ENCODE measurements around the gene KCNK16.

KCNK16 gene

GRCh38 chr6:39274471-39274870, 48.0 kb downstream of the KCNK16 start:
- no peak overlapping the region for H3K9ac ChIP-seq
- no peak overlapping the region for H3K27ac ChIP-seq
- TF ChIP-seq, protein P1, sequence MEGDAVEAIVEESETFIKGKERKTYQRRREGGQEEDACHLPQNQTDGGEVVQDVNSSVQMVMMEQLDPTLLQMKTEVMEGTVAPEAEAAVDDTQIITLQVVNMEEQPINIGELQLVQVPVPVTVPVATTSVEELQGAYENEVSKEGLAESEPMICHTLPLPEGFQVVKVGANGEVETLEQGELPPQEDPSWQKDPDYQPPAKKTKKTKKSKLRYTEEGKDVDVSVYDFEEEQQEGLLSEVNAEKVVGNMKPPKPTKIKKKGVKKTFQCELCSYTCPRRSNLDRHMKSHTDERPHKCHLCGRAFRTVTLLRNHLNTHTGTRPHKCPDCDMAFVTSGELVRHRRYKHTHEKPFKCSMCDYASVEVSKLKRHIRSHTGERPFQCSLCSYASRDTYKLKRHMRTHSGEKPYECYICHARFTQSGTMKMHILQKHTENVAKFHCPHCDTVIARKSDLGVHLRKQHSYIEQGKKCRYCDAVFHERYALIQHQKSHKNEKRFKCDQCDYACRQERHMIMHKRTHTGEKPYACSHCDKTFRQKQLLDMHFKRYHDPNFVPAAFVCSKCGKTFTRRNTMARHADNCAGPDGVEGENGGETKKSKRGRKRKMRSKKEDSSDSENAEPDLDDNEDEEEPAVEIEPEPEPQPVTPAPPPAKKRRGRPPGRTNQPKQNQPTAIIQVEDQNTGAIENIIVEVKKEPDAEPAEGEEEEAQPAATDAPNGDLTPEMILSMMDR (conservative IDR thresholded peaks at IDR 0.05; ENCODE audit: low read depth, low read length) = no peak
- H3K4me3 ChIP-seq (IDR thresholded peaks at IDR 0.05; ENCODE audit: insufficient read depth, low read depth, low read length) = no peak overlapping the region
- H3K36me3 ChIP-seq (ENCODE audit: insufficient read depth) = no peaks in the 10 kb centered on the region
- H3K4me2 ChIP-seq = no peak overlapping the region
- no peaks in the 10 kb centered on the region for H3K27me3 ChIP-seq (ENCODE audit: insufficient read depth, low read depth)
- no peaks in the 10 kb centered on the region for H4K20me1 ChIP-seq (ENCODE audit: insufficient read depth)
- H2AFZ ChIP-seq (ENCODE audit: low read depth) = no peak overlapping the region
- H3K79me2 ChIP-seq (ENCODE audit: insufficient read depth, low read depth) = no peaks in the 10 kb centered on the region
- H3K4me1 ChIP-seq (ENCODE audit: low read depth, poor library complexity, severe bottlenecking) = no peaks in the 10 kb centered on the region

DNA sequence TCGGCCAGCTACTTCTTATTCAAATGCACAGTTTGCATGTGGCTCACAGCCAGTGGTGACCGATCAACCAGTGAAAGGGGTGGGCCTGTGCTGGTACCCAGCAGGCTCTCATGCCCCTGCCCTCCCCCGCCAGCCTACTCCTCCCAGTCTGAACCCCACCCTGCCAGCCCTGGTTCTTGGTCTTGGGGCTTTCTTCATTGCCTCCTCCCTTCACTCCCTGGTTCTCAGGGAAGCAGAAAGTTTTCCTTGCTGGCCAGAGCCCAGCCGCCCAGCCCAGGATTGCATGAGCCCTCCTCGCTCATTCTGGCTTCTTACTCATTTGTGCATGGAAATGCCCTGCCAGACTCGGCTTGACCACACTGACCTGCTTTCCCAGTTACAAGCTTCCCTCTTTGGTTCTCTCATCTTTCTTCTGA, 49.1 kb downstream of the KCNK16 start:
- no peak overlapping the region for H3K27ac ChIP-seq
- no peaks in the 10 kb centered on the region for H4K20me1 ChIP-seq (ENCODE audit: insufficient read depth)
- no peak overlapping the region for H3K4me2 ChIP-seq
- no peaks in the 10 kb centered on the region for H3K79me2 ChIP-seq (ENCODE audit: insufficient read depth, low read depth)
- no peaks in the 10 kb centered on the region for H3K27me3 ChIP-seq (ENCODE audit: insufficient read depth, low read depth)
- no peak overlapping the region for H3K4me3 ChIP-seq (IDR thresholded peaks at IDR 0.05; ENCODE audit: insufficient read depth, low read depth, low read length)
- no peaks in the 10 kb centered on the region for H3K4me1 ChIP-seq (ENCODE audit: low read depth, poor library complexity, severe bottlenecking)
- no peak overlapping the region for H2AFZ ChIP-seq (ENCODE audit: low read depth)
- H3K36me3 ChIP-seq (ENCODE audit: insufficient read depth) = no peaks in the 10 kb centered on the region
- TF ChIP-seq, protein P1 (conservative IDR thresholded peaks at IDR 0.05; ENCODE audit: low read depth, low read length) = no peak
- no peak overlapping the region for H3K9ac ChIP-seq

- Histone ChIP-seq H3K79me2 (ENCODE audit: insufficient read depth, low read depth) (no peaks in the 10 kb centered on the region), H3K27ac (no peak overlapping the region), H3K4me2 (no peak overlapping the region), H3K36me3 (ENCODE audit: insufficient read depth) (no peaks in the 10 kb centered on the region), H3K27me3 (ENCODE audit: insufficient read depth, low read depth) (no peaks in the 10 kb centered on the region), H3K4me3 (IDR thresholded peaks at IDR 0.05; ENCODE audit: insufficient read depth, low read depth, low read length) (no peak overlapping the region), H3K9ac (no peak overlapping the region), H3K4me1 (ENCODE audit: low read depth, poor library complexity, severe bottlenecking) (no peaks in the 10 kb centered on the region), H2AFZ (ENCODE audit: low read depth) (no peak overlapping the region), H4K20me1 (ENCODE audit: insufficient read depth) (no peaks in the 10 kb centered on the region)
- TF ChIP-seq, protein P1 (conservative IDR thresholded peaks at IDR 0.05; ENCODE audit: low read depth, low read length) = no peak
Observed at GRCh38 chr6:39269961-39270360, 52.5 kb downstream of the KCNK16 start.

- no peak overlapping the region for H3K4me2 ChIP-seq
- TF ChIP-seq, protein P1 (conservative IDR thresholded peaks at IDR 0.05; ENCODE audit: low read depth, low read length) = no peak
- H4K20me1 ChIP-seq (ENCODE audit: insufficient read depth) = no peaks in the 10 kb centered on the region
- no peaks in the 10 kb centered on the region for H3K79me2 ChIP-seq (ENCODE audit: insufficient read depth, low read depth)
- no peak overlapping the region for H2AFZ ChIP-seq (ENCODE audit: low read depth)
- no peaks in the 10 kb centered on the region for H3K36me3 ChIP-seq (ENCODE audit: insufficient read depth)
- no peaks in the 10 kb centered on the region for H3K27me3 ChIP-seq (ENCODE audit: insufficient read depth, low read depth)
- H3K27ac ChIP-seq = no peak overlapping the region
- H3K4me1 ChIP-seq (ENCODE audit: low read depth, poor library complexity, severe bottlenecking) = peaks cover 3% of the 10 kb centered on the region
- no peak overlapping the region for H3K4me3 ChIP-seq (IDR thresholded peaks at IDR 0.05; ENCODE audit: insufficient read depth, low read depth, low read length)
- no peak overlapping the region for H3K9ac ChIP-seq
Observed at GRCh38 chr6:39268721-39269120, 53.8 kb downstream of the KCNK16 start.

Measured in KMS-11 (cell line).